DOHH2 (cell line): ENCODE measurements around the gene LANCL2.

ENCODE experiments used
- H3F3A ChIP-seq: fragments of 200-600 bp; sonication (generic), shearing (Covaris generic); 2 replicates; pipeline ENCODE4 v1.6.0; 2016; ENCODE audit warnings: antibody characterized with exemption, mild to moderate bottlenecking; ENCODE audit not compliant: control insufficient read depth, insufficient read depth
- H3K27ac ChIP-seq: fragments of 200-600 bp; sonication (generic); 2 replicates; pipeline ENCODE4 v1.5.1; 2014; ENCODE audit warnings: low read depth, mild to moderate bottlenecking, low read length, moderate library complexity
- H3K27me3 ChIP-seq: fragments of 200-600 bp; sonication (generic); 2 replicates; pipeline ENCODE4 v1.6.1; 2014; ENCODE audit warnings: mild to moderate bottlenecking, low read length, mixed read lengths; ENCODE audit not compliant: control insufficient read depth
- H3K36me3 ChIP-seq: fragments of 200-600 bp; sonication (generic); 2 replicates; pipeline ENCODE4 v1.6.1; 2014; ENCODE audit warnings: mild to moderate bottlenecking, low read length, moderate library complexity, mixed read lengths; ENCODE audit not compliant: control insufficient read depth
- H3K4me1 ChIP-seq: fragments of 200-600 bp; sonication (generic); 2 replicates; pipeline ENCODE4 v1.6.1; 2014; ENCODE audit warnings: mild to moderate bottlenecking, low read length, mixed read lengths; ENCODE audit not compliant: control insufficient read depth
- H3K4me2 ChIP-seq: fragments of 200-600 bp; sonication (generic); 2 replicates; pipeline ENCODE4 v1.6.0; 2014; ENCODE audit warnings: mild to moderate bottlenecking, low read length, moderate library complexity
- H3K4me3 ChIP-seq: fragments of 200-600 bp; sonication (generic); 2 replicates; pipeline ENCODE4 v1.5.1; 2014; ENCODE audit warnings: mild to moderate bottlenecking, low read length, mixed read lengths
- H3K79me2 ChIP-seq: fragments of 200-600 bp; sonication (generic); 2 replicates; pipeline ENCODE4 v1.6.1; 2014; ENCODE audit warnings: mild to moderate bottlenecking, low read length, mixed read lengths; ENCODE audit not compliant: control insufficient read depth
- H3K9me2 ChIP-seq: fragments of 200-600 bp; sonication (generic); replicated peaks from 2 replicates; pipeline ENCODE4 v1.6.1; 2014; ENCODE audit warnings: mild to moderate bottlenecking, low read length, mixed read lengths; ENCODE audit not compliant: control insufficient read depth
- H3K9me3 ChIP-seq: fragments of 200-600 bp; sonication (generic); 2 replicates; pipeline ENCODE4 v1.6.1; 2014; ENCODE audit warnings: antibody characterized with exemption, low read length, mixed read lengths; ENCODE audit not compliant: control insufficient read depth, insufficient read depth
- H4K20me1 ChIP-seq: fragments of 200-600 bp; sonication (generic); 2 replicates; pipeline ENCODE4 v1.6.0; 2014; ENCODE audit warnings: low read depth, mild to moderate bottlenecking, antibody characterized with exemption, low read length, moderate library complexity; ENCODE audit not compliant: control insufficient read depth, insufficient read depth
- CTCF ChIP-seq: fragments of 200-600 bp; sonication (generic); IDR thresholded peaks from one replicate; pipeline ENCODE4 v1.5.1; 2014; ENCODE audit warnings: antibody characterized with exemption, mild to moderate bottlenecking, low read depth, low read length; ENCODE audit not compliant: poor library complexity, severe bottlenecking
- EZH2phosphoT487 ChIP-seq: fragments of 200-600 bp; sonication (generic); IDR thresholded peaks from 2 replicates; pipeline ENCODE4 v1.6.1; 2017; ENCODE audit warnings: borderline replicate concordance, mild to moderate bottlenecking, antibody characterized with exemption, low read length, moderate library complexity, mixed read lengths

LANCL2 gene

DNA sequence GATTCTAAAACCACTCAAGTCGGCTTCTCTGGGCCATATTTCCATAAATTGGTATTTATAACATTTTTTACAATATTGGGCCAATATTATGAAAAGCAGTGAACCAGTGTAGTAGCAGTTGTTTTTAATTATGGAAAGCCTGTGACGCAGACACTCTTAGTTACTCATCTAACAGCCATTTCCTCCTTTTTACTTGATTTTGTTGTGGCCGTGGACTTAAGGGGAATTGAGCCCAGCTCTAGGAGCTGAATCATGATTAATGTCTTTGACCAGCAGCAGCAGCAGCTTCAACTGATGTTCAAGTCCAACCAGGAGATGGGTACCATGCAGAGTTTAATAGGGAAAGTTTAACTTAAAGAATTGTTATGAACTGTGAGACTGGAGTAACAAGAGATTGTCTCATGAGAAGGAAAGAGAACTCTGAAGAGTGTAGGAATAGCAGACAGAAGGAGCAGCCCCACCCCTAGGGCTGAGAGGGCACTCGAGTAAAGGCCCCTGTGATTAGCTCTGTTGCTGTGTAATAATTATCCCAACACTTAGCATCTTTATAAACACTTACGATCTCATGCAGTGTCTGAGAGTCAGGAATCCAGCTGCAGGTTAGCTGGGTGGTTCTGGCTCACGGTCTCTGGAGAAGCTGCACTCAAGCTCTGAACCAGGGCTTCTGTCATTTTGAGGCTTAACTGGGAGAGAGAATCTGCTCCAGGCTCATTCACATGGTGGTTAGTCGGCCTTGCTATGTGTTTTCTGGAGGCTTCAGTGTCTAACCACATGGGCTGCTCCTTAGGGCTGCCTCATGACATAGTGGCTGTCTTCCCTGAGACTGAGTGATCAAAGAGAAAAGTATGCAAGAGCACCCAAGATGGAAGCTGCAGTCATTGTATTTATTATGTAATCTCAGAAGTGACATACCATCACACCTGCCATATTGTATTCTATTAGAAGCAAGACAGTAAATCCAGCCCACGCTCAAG lies 4.6 kb downstream of the LANCL2 start:
- H3K9me3 ChIP-seq, result no peaks in the 10 kb centered on the region
- H3K27me3 ChIP-seq, result no peaks in the 10 kb centered on the region
- H3K9me2 ChIP-seq, result no peaks in the 10 kb centered on the region
- H3K36me3 ChIP-seq, result peaks cover 21% of the 10 kb centered on the region
- H3K27ac ChIP-seq, result no peak overlapping the region
- TF ChIP-seq CTCF, result no peak
- TF ChIP-seq EZH2phosphoT487, result no peak
- H4K20me1 ChIP-seq, result no peaks in the 10 kb centered on the region
- H3K4me1 ChIP-seq, result peaks cover 36% of the 10 kb centered on the region
- H3K4me3 ChIP-seq, result no peak overlapping the region
- peaks cover 31% of the 10 kb centered on the region for H3K79me2 ChIP-seq
- H3K4me2 ChIP-seq, result no peak overlapping the region
- no peaks in the 10 kb centered on the region for H3F3A ChIP-seq

GRCh38 chr7:55374213-55374612 lies 9.1 kb downstream of the LANCL2 start:
- peaks cover 19% of the 10 kb centered on the region for H3K4me1 ChIP-seq
- TF ChIP-seq EZH2phosphoT487, result no peak
- no peak for TF ChIP-seq CTCF
- H3K27ac ChIP-seq, result peak overlapping the region; percentile 17; the same call in 1 of the 2 replicates
- H3K4me3 ChIP-seq, result peak overlapping the region; percentile 19
- H4K20me1 ChIP-seq, result no peaks in the 10 kb centered on the region
- H3K27me3 ChIP-seq, result no peaks in the 10 kb centered on the region
- H3K36me3 ChIP-seq, result peaks cover 2% of the 10 kb centered on the region; the same call in 1 of the 2 replicates
- H3K4me2 ChIP-seq, result peak overlapping the region; percentile 57
- H3K9me2 ChIP-seq, result no peaks in the 10 kb centered on the region
- no peaks in the 10 kb centered on the region for H3K9me3 ChIP-seq
- H3K79me2 ChIP-seq, result peaks cover 34% of the 10 kb centered on the region
- no peaks in the 10 kb centered on the region for H3F3A ChIP-seq

DNA sequence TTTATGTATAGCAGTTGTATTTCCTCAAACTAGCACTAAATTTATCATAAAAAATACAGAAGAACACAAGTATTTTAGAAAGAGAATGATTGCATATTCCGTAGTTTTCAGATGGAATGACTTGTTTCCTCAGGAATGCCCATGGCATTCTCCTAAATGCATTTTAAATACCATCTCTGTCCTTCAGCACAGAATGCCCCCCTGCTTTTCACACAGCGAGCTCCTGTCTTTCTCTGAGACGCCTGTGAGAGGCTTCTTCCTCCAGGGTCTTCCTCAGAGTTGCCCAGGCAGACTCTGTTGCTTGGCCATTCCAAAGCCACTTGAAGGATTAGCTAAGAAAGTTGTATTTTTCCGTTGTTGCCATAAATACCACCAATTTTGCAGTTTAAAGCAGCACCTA lies 10.1 kb downstream of the LANCL2 start:
- no peaks in the 10 kb centered on the region for H4K20me1 ChIP-seq
- peaks cover 2% of the 10 kb centered on the region; the same call in 1 of the 2 replicates for H3K36me3 ChIP-seq
- H3K9me3 ChIP-seq, result no peaks in the 10 kb centered on the region
- no peaks in the 10 kb centered on the region for H3K9me2 ChIP-seq
- H3K79me2 ChIP-seq, result peaks cover 34% of the 10 kb centered on the region
- H3F3A ChIP-seq, result no peaks in the 10 kb centered on the region
- no peaks in the 10 kb centered on the region for H3K27me3 ChIP-seq
- H3K27ac ChIP-seq, result no peak overlapping the region
- no peak overlapping the region for H3K4me2 ChIP-seq
- TF ChIP-seq CTCF (no peak), EZH2phosphoT487 (no peak)
- H3K4me1 ChIP-seq, result peaks cover 19% of the 10 kb centered on the region
- H3K4me3 ChIP-seq, result no peak overlapping the region
